ENCODE measurements around the gene ITPR1.

ITPR1 gene

DNA sequence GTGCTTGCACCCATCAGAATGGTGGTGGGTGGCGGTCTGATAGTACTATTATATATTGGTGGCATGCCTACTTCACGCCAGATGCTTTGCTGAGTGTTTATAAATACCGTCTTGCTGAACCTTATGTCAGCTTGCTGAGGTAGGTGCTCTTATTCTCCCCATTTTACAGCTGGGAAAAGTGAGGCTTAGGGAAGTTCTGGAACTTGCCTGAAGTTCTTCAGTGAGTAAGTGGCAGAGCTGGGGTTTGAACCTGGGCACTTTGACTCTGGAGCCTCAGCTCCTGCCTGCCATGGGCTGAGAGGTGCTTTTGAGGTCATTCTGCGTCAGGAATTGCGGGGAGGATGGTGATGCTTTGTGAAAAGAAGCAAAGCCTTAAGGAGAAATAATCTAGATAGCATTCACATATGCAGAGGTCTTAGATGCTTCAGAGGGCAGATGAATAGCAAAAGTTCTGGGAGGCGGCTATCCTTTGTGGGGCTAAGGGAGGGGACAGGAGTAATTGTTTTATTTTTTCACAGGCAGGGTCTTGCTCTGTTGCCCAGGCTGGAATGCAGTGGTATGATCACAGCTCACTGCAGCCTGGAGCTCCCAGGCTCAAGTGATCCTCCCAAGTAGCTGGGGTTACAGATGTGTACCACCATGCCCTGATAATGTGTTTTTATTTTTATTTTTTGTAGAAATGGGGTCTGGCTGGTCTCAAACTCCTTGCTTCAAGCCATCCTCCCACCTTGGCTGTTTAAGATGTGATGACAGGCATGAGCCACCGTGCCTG is 18.5 kb downstream of the ITPR1 start:
- no peak for DNase-seq

DNA sequence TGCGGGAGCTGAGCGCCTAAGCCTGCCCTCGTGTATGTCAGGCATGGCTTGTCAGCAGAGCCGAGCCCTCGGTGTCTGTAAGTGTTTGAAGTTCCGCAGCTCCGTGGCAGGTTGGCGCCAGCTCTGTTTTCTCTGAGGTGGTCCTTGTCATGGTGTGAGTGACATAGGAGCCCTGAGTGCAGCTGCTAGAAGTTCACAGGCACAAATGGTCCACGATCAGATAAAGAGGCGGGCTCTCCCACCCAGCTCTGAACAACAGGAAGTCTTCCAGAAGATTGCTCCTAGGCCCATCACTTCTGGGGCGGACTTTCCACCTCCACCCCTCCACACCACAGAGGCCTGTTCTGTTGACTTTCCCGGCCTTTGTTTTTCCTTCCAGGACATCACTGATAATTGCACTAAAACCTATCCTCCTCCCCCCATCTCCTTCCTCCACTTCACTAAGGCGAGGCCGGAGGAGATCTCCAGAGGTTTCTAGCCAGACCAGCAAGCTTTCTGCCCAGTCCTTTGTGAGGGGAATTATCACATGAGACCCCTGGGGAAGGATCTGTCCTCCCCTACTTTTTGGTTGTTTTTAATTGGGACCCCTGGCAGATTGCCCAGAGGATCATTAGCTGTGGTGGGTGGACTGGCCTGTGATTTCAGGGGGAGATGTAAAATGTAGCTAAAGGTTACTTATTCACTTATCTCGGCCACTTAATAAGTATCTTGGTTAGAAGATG is 19.9 kb downstream of the ITPR1 start:
- no peak for DNase-seq

DNA sequence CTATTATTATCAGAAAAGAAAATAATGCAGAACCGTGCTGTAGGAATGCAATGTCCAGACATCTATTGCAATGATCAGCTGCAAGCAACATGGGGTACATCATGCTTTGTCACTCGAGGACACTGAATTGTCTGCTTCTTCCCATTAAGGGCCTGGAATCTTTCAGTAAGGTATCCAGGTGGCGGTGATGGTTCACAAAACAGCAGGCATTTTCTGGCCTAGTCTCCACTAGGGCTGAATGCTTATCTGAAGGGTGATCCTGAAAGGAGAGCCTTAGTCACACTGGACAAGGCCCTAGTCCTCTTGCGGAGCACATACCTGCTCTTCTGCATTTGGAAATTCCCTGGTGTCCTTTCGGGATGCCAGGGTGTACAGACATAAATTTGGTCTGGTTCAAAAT is 21.2 kb downstream of the ITPR1 start:
- no peak for DNase-seq

DNA sequence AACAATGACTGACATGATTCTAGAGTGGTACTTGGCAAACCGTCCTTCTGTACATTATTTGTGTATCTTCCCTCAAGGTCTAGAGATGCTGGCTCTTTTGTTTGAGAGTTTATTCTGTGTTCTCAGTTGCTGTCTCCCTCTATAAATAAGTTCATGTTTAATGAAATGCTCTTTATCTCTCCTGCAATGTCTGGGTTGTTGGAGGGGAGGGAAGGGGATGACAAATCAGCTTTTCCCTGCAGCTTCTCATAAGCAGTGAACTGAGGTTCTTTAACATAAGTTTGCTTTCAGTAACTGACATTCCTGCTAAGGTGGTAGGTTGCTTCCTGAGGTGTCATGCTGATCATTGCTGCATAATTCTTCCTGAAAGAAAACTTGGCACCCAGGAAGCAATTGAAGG is 21.8 kb downstream of the ITPR1 start:
- no peak for DNase-seq

DNA sequence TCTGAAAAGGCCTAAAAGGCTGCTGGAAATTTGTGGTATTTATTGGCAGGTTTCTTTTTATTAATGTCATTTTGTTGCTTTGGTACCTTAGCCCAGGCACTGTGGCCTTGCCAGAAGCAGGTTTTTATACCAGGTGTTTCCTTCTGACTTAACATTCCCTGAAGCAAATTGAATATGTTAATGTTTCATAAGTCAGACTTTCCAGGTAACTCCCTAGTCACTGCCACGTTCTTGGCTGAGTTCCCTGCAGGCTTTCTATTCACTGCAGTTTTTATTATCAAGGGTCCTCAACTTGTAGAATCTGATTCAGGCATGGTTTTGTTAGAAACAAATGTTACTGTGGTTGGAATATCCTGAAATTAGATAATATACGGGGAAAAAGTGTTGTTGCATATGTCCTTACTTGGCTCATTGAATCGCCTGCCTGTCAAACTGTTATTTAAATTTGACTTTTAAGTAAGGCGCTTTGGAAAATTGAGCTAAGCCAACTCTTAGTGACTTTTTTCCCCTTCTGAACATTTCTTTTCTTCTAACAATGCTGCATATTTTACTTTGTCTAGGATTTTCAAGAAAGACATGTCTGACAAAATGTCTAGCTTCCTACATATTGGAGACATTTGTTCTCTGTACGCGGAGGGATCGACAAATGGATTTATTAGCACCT is 22.9 kb downstream of the ITPR1 start:
- no peak for DNase-seq

DNA sequence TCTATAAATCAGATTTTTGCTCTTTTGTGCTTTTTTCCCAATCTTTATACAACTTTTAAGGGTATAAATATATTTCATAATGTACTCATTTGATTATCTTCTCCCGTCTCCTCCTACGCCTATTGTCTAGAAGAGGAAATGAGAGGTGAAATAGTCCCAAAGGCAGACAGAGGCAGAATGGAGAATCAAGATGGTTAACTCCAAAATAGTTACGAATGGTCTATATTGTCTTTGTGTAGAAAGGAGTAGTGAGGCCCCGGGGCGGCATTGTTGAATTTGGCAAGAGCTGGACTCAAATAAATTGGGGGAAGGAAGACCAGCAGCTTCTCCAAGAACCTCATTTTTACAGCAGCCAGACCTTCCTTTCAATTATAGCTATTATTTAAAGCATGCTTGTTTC is 23.9 kb downstream of the ITPR1 start:
- DNase-seq: no peak

DNA sequence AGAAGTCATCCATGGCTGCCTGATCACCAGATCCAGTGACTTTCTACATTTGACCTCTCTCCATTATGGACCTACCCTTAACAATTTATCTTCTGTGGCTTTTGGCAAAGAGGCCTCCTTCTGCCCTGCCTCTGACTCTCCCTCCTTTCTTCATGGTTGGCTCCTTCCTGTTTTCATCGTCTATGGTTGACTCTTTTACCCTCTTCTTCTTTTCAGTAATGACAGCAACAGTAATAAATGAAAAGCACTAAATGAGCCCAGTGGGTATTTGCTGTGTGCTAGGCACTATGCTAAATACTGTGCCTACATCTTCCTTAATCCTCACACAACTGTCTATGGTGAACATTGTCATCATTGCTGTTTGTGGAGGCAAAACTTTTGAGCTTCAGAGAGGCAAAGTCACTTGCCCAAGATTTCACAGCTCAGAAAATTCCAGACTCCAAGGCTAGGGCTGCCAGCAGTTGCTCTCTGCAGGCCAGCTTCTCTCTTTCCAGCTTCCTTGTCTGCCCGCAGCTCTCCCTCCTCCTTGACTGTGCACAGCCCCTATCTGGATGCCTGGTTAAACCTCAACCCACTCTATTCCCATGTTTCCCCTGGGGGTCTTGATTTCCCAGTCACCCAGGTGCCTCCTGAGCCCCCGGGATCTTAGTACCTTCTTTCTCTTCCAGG is 24.6 kb downstream of the ITPR1 start:
- DNase-seq: no peak

DNA sequence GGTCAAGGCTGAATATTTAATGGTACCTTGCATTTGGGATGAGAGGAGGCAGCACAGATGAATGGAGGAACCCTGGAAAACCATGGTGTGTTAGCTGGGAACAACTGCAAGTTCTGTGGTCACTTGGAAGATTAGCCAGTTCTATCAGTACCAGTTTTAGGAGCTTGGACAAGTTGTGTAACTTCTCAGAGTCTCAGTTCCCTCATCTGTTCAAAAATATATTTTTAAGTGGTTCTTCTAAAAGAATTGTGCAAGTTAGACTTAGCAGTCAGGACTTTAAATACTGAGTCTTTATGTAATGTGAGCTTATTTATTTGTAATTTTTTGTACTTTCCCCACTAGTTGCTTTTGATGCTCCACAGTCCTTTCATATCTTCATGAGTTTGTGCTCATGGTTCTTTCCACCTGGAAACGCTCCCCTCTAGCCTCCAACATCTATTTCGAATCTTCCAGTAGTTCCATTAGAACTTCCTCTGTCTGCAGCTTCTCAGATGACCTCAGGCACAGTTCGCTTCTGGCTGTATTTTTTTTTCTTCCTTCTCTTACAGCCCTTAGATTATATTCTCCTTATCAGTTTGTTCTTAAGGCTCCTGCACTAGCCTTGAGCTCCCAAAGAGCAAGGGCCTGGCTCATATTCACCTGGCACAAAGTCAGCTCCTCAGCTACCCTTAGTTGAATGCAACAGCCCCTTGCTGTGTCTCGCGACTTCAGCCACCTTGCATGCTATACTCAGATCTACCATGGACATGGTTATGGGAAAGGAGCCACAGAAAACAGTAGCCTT is 27.1 kb downstream of the ITPR1 start:
- DNase-seq: no peak

DNA sequence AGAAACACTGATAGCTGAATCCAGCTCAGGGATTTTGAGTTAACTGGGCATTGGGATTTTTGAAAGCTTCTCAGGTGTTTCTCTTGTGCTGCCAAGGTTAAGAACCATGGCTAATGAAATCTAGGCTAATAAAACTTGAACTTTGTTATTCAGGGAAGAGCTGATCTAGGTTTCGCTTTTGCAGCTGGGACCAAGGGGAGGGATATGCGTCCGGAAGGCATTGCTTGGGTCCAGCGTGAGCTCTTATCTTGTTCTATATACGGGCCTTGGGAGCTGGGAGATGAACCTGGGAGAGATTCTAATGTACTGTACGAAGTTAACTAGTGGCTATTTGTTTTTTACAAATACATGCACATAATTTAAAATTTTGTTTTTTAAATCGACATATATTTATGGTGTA is 29.8 kb downstream of the ITPR1 start:
- no peak for DNase-seq

DNA sequence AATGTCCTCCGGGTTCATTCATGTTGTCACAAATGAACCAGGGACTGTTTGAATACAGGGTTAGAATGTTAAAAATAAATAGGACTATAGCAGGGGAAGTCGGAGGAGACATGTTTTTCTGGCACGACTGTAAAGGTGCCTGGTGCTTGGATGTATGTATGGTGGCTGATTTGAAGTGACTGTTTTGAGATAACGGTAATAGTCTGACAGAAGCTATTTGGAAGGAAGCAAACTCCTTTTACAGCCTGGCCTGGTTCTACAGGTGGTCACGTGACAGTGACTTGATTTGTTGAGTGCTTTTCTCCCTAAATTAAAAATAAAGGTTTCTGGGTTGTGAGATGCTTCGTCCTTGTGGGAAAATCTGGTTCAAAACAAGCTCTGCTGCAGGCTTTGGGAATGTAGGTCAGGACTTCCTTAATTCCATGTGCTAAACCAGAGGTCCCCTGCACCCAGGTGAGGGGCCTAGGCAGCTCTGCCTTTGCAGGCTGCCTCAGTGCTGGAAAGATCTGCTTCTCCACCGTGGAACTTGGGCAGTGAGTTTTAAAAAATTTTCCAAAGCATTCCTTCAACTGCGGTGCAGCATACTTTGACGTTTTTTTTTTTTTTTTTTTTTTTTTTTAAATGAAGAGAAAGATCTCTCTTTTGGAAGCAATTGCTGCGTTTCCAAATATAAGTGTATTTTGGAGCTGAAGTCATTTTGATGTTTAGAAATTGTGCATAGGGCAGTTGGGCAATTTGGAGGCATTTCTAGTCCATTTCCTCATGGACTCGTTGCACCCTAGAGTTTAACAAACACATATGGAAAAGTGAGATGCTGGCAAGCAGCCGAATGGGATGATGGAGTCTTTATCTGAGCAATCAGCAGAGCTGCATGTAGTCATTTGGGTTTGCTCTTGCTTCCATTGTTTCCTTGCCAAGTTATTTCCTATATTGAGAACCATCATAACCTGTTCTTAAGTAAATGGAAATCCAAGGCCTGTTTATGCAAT is 30.9 kb downstream of the ITPR1 start:
- DNase-seq: no peak

DNA sequence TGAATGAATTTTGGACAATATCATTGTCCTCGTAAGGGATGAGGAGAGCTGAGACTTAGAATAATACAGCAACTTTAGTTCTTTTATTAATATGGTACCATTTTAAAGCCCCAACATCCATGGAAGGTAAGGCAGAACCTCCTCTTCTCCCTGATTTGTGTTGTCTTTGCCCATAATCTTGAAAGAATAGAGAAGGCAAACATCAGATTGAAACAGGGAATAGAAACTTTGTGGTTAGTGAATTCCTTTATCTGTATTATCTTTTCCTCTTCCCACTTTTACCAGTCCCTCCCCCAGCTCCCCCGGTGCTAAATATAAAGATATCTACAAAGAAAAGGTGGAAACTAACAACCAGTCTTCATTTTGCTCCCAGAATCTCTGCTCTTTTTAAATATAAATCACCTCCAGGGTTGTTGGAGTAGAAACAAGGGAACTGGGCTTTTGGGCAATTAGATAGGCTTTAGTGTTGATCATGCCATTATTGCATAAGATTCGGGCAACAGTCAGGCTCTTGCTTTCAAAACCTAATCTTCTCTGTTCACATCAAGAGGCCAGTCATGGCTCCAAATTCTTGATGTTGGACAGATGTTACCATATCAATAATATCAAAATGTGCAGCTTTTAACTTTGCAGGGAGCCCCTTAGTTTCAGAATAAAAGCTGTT is 32.5 kb downstream of the ITPR1 start:
- DNase-seq: no peak

DNA sequence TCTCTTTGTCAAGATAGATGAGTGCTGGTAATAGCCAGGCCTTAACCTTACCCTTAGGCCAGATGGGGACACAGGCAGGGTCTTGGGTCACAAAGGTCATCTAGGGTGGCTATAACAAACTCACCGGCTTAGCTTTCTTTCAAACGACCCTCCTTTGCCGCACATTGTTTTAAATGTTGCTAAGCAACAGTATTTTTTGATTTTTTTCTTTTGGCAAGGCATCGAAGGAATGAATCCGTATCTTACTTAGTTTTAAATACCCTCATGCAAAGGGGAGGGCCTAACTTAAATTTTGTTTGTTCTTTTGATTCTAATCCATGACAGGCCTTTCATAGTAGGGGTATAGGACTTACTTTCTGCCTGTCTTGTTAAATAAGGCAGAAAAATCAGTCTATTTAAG is 35.2 kb downstream of the ITPR1 start:
- DNase-seq: no peak

DNA sequence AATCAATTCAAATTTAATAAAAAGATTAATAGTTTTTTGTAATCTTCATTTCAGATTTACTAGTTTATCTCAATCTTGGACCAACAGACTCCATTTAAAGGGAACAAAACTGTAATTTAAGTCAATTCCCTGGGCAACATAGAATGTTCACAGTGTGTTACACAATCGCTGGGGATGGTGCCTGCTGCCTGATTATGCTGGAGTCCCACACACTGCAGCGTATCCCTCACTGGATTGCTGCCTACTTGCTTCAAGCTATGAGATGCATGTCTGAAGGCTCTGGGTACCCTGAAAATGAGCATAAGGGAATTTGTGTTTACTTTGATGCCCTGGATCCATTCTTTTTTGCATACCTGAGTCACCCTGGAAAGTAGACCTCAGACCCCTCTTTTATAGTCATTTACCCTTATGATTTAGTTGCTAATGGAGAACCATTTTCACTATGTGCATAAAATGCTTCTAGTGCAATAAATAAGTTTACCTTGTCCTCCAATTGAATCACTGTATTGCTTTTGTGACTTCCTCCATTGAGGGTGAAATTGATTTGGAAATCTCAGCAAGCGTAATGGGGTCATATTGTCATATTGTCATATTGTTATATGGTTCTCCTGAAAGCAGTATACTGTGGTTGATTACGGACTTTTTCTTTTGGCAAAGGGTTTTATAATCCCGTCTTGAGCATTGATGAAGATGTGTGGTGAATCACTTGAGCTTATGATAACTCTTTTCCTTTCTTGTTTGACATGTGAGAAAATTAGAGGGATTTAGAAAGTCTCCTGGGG is 35.9 kb downstream of the ITPR1 start:
- DNase-seq: no peak

DNA sequence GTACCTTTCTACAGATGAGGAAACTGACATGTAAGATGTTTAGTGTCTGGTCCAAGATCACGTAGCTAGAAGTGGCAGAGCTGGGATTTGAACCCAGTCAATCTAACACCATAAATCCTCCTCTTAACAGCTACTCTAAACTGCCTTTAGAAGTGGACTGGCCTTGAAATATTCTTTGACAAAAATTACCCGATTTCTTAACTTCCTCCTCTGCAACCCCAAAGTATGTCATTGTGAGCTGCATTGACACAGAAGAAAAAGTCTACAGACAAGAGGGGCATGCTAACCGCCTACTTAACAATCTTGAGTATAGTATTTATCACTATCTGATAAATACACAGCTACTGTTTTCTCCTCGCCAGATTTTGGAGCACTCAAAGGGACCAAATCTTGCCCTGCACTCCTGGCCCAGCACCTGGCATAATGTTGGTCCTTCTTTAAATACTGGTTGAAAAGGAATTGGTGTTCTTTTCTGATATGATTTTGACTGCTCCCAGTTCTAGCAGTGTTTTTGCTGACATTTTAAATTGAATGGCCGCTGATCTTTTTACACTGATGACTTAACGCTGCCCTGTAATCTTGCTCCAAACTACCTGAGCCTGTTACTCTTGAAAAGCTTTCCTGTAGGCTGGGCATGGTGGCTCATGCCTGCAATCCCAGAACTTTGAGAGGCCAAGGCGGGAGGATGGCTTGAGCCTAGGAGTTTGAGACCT is 36.9 kb downstream of the ITPR1 start:
- DNase-seq: no peak

DNA sequence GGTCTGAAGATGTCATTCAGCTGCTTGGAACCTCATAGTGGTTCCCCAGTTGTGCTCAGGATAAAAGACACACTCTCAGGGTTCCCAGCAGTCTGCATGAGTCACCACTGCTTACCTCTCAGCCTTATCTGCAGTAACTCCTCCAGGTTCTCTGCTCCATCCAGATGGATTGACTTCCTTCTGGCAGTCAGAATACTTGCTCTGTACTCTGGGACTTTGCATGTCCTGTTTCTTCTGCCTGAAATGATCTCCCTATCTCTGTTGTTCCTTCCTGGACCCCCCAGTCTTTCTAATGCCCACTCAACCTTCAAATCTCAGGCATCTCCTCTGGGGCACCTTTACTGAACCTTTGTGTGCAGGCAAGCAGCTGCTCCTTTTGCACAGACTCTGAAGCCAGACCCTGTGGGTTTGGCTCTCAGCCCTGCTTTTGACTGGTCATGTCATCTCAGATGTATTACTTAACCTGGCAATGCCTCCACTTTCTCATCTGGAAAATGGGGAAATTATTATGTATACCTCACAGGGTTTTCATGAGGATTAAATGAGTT is 38.4 kb downstream of the ITPR1 start:
- DNase-seq: peak; percentile 90

DNA sequence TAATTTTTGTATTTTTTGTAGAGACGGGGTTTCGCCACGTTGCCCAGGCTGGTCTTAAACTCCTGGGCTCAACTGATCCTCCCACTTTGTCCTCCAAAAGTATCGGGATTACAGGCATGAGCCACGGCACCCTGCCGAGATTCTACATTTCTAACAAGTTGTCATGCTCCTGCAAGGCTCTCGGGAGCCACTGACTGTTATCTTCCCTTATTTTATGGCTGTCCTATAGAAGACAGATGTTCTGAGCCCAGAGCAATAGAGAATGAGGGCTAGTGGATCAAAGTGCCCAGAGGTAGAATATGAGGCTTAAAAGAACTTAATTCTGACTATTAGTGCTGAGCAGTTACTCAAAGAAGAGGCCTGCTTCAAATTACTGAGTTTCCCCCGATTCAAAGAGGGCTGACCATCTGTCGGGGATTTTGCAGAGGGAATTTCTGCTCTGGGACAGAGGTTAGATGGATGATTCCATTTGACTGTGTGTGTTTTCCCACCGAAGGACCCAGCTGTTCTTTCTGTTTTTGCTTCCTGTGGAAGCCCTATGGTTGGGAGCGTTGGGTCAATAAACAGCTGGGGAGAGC is 39.5 kb downstream of the ITPR1 start:
- DNase-seq: no peak

DNA sequence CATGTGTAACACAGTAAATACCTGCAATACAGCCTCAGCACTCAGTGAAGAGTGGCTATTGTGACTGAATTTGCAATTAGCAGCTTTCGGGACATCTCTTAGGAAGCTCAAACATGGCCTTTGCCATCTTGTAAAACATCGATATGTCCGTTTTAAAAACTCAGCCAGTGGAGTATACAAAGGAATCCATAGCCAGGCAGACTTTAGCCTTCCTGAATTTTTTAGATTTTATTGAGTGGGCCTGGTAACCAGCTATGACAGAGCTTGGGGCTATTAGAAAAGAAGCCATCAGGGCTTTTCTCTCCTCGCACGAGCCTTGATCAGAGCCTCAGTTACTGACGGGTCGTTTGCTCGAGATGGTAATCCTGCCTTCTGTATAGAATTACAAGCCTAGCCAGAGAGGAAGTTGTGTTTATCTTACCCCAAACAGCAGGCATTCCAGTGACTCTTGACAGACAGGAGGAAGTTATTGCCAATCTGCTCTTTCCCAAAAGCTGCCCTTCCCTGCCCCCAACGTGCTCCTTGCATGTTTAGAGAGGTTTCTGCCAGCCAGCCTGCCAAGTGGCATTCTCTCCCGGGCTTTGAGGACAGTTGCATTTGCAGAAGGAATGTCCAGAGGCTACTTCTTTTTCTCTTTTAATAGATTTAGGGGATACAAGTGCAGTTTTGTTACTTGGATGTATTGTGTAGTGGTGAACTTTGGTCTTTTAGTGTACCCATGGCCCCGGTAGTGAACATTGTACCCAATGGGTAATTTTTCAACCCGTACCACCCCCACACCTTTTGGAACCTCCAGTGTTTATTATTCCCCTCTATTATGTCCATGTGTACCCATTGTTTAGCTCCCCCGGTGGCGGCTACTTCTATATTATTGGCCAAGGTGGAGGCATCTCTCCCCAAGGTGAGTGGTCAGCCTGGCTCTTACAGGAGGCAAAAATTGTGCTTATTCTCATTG is 40.6 kb downstream of the ITPR1 start:
- no peak for DNase-seq

Measured in NCI-H226 (cell line).